GM10266 (cell line): ENCODE data around the gene ASXL1.
"Not testable (repeated sequence)": the region's sequence is repeated elsewhere in the genome, so short reads cannot be mapped to it uniquely, and the experiment has no call there.

Experiments
- DNase-seq: peaks from one replicate; pipeline ENCODE4 v3.0.0; 2012; ENCODE audit errors: extremely low spot score
- CTCF ChIP-seq: IDR thresholded peaks from 2 replicates; pipeline ENCODE4 v1.5.1; 2012; ENCODE audit warnings: mild to moderate bottlenecking, low read depth; ENCODE audit not compliant: control insufficient read depth, insufficient read depth; ENCODE audit errors: missing control alignments

Gene ASXL1

GRCh38 chr20:32320305-32320704 lies 37.8 kb upstream of the ASXL1 start:
- DNase-seq, result no peak
- no peak for TF ChIP-seq CTCF

GRCh38 chr20:32321390-32321789 lies 36.7 kb upstream of the ASXL1 start:
- no peak for DNase-seq
- no peak for TF ChIP-seq CTCF

DNA sequence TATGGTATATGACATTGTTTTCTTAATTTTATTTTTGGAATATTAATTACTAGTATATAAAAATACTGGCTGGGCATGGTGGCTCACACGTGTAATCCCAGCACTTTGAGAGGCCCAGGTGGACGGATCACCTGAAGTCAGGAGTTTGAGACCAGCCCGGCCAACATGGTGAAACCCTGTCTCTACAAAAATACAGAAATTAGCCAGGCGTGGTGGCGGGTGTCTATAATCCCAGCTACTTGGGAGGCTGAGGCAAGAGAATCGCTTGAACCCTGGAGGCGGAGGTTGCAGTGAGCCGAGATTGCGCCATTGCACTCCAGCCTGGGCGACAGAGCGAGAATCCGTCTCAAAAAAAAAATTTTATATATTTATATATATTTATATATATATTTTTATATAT lies 35.9 kb upstream of the ASXL1 start:
- not testable (repeated sequence) for DNase-seq

- DNase-seq, result not testable (repeated sequence)
These were observed 34.4 kb upstream of the ASXL1 start for GRCh38 chr20:32323761-32324160.

GRCh38 chr20:32325706-32326503 lies 32.2 kb upstream of the ASXL1 start:
- DNase-seq, result no peak

DNA sequence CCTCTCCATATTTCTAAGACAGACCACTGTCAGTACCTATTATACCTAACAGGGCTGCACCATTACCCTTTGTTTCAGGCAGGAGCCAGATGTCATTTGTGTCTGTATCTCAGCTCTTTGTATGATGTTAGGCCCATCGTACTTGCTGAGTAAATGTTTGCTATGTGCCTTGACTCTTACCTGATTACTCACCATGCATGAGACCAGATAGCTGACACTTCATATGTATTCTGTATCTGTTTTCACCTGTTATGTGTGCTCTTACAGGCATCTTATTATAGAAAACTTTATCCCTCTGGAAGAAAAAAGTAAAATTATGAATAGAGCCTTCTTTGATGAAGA lies 31.7 kb upstream of the ASXL1 start:
- no peak for DNase-seq
- no peak for TF ChIP-seq CTCF

More at GRCh38 chr20:32325706-32326503, 32.2 kb upstream of the ASXL1 start:
- TF ChIP-seq CTCF, result no peak

DNA sequence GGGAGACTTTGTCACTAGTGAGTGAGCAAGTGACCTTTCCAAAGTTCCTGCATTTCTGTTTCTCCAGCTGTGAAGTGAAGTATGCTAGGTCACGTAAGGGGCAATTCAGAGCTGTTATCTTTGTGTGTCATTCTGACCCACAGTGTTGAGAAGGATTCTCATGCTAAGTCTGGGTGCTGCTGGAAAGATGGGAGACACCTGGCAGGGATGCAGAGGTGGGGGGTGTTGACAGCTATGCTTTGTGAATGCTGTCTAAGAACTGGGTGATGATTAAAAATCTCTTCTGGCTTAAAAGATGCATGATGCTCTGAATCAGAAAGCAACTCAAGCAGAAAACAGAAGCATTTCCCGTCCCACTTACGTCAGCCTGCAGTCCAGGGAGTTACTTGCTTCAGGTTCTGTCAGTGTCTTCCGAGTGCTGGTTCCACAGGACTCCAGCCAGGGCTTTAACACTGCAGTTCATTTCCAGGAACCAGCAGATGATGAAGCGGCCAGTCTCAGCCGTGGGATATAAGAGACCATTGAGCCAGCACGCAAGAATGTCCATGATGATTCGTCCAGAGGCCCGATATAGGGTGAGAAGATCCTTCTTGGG lies 30.9 kb upstream of the ASXL1 start:
- no peak for DNase-seq
- TF ChIP-seq CTCF, result no peak

GRCh38 chr20:32329817-32330554 lies 28.1 kb upstream of the ASXL1 start:
- no peak for TF ChIP-seq CTCF
- no peak for DNase-seq
